Effector CD4-positive, alpha-beta T cell (primary cell): ENCODE data around the gene GALNT16. TPM values are rescaled to one million over a fixed set of nuclear protein-coding genes. Genes with fewer than 3 reads are reported as not detected.
"Not testable (repeated sequence)": the region's sequence is repeated elsewhere in the genome, so short reads cannot be mapped to it uniquely, and the experiment has no call there.

Experiments
- DNase-seq: peaks from one replicate; pipeline ENCODE4 v3.0.0-alpha.2; 2020
- total RNA-seq: gene quantifications from one replicate; lab custom pipeline; 2026; lab: John Stamatoyannopoulos, UW

The GALNT16 gene
- total RNA-seq = not detected

DNA sequence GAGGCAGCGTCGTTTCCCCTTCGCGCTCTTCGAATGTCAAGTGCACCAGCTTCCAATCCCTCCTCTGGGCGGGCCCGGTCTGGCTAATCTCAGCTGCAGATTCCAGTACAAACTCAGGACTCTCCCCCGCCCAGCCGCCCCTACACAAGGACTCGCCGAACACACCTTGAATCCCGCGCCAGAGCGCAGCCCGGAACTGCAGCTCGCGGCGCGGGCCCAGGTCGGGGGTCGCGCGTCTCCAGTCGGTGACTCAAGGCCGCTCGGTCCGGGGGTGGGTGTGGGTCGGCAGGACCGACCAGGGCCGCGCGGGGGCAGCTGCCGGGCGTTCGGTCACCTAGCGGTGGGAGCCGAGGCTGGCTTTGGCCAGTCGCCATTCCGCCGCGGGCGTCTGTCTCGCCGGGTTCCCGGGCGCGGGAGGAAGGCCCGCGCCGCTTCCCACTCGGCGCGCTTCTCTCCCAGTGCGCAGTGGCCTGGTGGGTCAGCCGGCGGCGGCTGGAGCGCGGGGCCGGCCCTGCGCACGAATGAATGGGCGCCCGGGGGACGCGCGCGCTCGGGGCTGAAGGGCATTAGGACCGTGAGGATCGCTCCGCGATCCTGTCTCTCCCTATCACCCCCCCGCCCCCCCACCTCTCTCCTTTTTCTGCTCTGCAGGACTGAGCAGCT lies at the start of gene GALNT16:
Gene GALNT16, plus strand, starts transcription at position 632 of the 663 bp plus-strand sequence. CDS start 133 bp downstream, outside the sequence.
- no peak for DNase-seq

DNA sequence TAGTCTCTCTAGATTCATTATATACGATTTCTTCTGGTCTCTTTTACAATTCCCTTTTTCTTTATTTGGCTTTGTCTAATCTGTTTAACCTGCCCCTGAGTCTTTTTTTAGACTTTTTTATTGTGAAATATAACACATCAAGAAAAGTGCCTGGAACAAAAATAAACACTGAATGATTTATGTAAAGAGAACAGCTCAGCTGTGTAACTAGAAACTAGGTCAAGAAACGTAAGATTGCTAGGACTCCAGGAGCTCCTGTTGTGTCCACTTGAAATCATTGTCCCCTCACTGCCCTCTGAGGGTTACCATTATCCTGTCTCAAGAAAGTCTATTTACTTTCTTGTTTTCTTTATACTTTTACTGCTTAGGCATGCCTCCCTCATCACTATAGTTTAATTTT lies 45.6 kb upstream of the GALNT16 start:
- no peak for DNase-seq

DNA sequence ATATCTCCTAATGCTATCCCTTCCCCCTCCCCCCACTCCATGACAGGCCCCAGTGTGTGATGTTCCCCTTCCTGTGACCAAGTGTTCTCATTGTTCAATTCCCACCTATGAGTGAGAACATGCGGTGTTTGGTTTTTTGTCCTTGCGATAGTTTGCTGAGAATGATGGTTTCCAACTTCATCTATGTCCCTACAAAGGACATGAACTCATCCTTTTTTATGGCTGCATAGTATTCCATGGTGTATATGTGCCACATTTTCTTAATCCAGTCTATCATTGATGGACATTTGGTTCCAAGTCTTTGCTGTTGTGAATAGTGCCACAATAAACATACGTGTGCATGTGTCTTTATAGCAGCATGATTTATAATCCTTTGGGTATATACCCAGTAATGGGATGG lies 42.3 kb upstream of the GALNT16 start:
- DNase-seq = not testable (repeated sequence)

DNA sequence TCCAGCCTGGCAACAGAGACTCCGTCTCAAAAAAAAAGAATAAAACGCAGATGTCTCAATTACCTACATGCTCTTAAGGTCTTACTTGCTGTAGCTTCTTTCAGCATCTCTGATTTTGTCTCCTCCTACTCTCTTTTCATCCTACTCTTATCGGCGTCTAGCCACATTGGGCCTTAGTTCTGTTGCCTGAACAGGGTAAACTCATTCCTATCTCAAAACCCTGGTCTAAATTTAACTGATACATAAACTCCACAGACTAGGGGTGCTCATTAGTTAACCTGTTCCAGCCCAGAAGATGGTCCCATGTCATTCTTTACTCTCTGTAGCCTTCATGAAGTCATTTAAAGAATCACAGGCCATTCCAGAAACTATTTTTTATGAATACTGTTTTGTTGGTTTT lies 35.0 kb upstream of the GALNT16 start:
- DNase-seq = no peak

DNA sequence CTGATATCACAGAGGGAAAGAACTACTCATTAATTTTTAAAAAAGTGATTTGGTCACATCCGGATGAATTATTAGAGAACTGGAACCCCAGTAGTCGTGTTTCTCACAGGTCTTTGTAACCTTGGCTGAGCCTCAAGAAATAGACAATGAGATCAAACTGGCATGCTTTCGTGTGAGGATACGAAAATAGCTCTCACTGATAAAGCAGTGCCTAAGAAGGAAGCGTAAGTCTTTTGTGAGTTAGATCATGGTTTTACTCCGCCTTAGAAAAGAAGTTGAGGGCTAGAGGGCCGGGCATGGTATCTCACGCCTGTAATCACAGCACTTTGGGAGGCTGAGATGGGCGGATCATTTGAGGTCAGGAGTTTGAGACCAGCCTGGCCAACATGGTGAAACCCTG lies 33.8 kb upstream of the GALNT16 start:
- DNase-seq = no peak

DNA sequence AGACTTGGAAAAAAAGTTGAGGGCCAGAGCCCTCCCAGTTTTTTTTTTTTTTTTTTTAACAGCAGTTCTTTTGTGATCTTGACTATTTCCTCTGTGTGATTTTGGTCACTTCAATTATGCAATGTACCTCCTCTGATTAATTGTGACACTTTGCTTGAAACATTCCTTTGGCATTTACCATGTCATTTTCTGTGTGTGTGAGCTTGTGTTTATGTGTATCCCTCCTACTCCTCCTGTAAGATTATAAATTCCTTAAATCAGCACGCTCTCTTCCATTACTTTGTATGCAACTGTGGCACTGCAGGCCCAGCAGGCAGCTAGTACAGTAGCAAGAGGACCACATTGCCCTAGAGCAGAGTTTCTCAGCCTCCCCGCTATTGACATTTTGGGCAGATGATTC lies 33.2 kb upstream of the GALNT16 start:
- DNase-seq = no peak

DNA sequence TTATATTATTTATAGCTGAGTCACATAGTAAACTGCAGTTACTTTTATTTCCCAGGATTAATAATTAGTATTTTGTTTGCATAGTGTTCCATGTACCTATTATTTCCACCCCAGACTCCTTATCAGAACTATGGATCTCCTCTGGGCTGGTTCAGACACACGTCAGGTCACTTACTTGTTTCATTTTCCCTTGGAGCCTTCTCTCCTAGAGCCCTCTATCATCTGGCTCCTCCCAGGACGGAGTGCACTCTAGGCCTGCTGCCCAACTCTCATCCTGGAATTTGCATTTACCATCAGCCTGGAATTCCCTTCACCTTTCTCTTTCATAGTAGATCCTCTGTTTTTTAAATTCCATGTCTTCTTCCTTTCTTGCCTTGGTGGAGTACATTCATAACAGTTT lies 28.5 kb upstream of the GALNT16 start:
- DNase-seq = no peak

DNA sequence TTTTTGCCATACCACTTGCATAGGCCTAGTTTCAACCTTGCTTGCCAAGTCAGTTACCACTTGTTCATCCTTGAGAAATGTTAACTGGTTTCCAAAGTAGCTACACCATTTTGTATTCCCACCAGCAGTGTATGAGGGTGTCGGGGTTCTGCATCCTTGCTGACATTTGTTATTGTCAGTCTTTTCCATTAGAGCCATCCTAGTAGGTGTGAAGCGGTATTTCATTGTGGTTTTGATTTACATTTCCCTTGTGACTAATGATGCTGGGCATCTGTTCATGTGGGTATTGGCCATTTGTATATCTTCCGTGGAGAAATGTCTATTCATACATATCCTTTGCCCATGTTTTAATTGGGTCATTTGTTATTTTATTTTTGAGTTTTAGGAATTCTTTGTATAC lies 27.6 kb upstream of the GALNT16 start:
- DNase-seq = no peak

DNA sequence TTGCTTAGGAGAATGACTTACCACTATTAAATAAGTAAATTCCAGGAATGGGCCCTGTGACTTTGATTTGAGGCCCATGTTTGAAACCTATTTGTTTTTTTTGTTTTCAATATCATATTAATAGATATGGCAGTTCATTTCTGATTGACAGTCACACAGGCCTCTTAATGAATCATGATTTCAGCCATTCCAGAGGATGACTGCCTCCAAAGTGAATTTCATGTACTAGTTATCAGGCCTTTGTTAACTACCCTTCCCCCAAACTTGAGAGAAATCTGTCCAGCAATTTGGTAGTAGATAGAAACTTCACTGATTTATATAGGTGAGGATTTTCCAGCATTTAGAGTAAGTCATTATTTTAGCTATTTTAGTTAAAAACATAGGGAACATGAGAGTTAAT lies 25.9 kb upstream of the GALNT16 start:
- DNase-seq = no peak

DNA sequence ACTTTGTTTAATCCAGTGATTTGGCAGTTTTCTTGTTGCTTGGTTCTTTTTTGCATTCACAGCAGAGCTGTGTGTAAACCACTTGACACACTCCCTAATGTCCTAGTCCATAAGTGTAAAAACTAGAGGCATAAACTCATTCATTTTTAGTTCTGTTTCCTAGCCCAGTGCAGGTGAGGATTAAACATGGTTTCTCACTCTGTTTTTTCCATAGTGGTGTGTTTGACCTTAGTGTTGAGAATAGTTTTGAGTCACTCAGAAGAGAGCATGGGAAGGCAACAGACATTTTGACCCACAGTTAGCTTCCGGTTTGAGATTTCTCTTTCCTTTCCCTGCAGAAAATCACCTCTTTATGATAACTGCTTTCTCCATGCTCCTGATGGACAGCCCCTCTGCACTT lies 24.2 kb upstream of the GALNT16 start:
- DNase-seq = no peak

DNA sequence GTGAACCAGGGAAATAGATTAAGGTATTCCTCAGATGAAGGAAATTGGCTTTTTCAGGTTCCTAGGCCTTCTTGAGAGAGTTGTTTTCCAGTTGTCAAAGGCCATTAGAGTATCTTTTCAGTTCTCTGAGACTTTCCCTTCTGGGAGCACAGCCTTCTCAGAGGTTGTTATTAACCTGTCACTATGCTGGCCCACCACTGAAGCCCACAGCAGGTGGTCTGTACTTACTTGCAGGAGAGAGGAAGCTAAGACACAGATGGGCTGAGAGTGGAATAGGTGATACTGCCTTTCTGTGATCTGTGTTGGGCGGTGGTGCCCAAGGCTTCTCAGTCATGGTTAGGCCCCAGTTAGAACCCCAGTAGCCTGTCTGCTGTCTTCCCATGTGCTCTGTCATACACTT lies 22.8 kb upstream of the GALNT16 start:
- DNase-seq = no peak

DNA sequence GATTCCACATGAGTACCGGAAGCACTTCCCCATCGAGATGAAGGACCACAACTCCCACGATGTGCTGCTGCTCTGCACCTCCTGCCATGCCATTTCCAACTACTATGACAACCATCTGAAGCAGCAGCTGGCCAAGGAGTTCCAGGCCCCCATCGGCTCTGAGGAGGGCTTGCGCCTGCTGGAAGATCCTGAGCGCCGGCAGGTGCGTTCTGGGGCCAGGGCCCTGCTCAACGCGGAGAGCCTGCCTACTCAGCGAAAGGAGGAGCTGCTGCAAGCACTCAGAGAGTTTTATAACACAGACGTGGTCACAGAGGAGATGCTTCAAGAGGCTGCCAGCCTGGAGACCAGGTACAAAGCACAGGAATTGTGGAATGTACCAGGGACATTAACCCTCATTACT lies 22.4 kb upstream of the GALNT16 start:
- no peak for DNase-seq

DNA sequence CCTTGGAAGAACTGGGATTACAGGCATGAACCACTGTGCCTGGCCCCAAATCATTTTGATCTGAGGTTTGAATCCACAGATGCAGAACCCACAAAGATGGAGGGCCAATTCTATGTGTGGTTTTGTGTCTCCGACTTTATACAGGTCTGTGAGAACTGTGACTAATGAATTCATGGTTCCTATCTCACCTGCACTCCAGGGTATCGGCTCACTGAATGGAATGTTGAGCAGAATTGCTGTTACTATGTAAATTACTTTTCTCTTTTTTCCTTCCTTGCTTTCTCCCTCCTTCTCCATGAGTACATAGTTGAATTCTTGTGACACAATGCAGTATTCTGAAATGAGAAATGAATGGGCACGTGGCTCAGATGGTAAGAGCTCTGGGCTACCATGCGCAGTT lies 21.1 kb upstream of the GALNT16 start:
- DNase-seq = no peak

DNA sequence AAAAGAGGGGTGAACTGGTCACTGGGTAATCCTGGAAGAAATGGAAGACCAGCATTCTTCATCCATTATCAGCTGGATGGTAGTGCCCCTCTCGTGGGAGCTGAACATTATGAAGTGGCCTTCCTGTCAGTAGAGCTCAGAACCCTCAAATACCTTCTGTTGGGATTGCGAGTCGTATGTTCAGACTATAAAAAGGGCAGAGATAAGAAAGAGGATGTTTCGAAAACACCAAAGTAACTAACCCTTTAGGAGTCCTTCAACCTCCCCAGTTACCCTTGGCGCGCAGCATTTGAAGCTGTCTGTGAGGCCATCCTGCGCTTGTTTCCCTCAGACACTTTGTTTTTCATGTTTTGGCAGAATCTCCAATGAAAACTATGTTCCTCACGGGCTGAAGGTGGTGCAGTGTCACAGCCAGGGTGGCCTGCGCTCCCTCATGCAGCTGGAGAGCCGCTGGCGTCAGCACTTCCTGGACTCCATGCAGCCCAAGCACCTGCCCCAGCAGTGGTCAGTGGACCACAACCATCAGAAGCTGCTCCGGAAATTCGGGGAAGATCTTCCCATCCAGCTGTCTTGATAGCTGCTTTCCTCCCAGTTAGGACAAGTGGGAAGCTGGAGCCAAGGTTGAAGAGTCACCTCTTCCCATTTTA lies 19.3 kb upstream of the GALNT16 start:
- no peak for DNase-seq

DNA sequence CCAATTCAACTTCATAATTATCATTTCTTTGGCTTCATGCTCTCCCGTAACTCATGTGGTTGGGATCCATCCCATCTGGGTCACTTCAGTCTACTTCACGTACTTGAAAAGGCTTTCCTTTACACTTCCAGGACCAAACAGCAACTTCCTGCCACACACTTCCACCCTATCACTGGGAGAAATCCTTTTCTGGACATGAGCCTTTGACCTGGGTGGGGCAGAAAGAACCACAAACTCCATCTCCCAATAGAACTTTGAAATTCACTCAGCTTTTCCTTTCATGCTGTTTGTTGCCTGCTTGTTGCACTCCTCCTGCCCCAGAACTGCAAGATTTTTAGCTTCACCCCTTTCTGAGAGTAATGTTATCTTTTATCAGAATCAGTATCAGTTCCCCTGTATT lies 18.4 kb upstream of the GALNT16 start:
- no peak for DNase-seq

DNA sequence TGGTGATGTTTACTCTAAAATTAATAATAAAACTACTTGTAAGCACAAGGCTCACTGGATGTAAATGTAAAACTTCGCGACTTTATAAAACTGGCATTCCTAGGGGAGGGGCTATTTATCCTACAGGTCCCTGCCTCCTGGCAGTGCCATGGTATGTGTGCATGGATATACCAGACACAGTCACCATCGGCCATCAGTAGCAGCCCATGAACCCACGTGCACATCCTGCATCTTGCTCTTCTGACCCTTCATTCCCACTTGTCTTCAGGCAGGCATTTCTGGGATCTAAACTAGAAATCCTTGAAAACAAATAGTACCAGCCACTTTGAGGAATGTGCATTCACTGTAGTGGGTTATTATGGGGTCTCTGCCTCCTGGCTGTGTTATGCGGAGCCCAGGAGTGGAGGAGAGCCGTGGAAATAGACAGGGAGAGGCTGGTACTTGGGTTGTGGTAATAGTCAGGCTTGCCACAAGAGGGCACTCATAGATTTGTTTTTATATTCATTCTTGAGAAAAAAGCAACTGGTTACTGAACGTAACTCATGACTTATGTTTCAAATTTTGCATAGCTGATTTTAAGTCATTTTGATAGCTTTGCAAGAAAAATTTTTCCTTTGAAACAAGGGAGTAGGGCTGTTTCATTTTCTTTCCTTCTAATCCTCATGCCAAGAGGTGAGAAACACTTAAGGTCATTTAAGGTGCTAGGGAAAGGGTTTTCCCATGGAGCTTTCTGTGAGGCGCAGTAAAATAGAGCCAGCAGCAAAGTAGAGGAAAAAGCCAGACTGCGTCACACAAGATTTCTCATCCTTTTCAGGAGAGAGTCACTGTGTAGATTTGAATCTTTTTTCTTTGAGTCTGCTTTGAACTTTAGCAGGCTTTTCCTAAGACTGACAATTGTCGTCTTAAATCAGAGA lies 17.4 kb upstream of the GALNT16 start:
- DNase-seq = peak; percentile 19

DNA sequence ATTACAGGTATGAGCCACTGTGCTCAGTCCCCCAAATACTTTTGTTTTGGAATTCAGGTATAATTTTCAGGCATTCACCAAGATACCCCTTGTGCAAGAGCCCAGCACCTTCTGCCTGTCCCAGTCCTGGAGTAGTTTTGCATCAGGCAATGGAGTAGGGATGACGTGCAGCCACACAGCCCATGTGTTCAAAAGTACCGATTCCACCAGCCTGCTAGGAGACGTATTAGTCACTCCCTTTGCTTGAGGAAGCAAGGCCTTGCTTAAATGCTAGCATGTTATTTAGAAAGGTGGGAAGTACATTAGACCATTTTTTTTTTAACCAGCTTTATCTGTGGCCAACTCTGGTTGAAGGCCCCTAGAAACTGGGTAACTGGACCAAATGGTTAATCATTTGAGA lies 15.0 kb upstream of the GALNT16 start:
- DNase-seq = no peak

DNA sequence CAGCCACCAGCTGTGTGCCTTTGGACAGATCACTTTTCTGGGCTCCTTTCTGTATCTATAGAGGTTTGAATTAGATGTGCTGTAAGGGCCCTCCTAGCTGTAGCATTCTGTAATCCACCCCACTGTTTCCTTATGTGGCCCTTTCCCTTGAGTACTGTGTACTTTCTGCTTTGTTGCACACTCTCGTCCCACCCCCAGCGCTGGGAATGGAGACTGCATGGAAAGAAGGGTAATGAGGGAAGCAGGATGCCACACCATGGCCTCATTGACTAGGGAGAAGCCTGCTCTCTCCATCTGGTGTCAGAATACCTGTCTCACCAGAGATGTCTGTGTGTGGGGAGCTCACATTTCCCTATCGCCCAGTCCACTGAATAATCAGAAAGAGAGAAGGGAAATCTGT lies 13.6 kb upstream of the GALNT16 start:
- no peak for DNase-seq

DNA sequence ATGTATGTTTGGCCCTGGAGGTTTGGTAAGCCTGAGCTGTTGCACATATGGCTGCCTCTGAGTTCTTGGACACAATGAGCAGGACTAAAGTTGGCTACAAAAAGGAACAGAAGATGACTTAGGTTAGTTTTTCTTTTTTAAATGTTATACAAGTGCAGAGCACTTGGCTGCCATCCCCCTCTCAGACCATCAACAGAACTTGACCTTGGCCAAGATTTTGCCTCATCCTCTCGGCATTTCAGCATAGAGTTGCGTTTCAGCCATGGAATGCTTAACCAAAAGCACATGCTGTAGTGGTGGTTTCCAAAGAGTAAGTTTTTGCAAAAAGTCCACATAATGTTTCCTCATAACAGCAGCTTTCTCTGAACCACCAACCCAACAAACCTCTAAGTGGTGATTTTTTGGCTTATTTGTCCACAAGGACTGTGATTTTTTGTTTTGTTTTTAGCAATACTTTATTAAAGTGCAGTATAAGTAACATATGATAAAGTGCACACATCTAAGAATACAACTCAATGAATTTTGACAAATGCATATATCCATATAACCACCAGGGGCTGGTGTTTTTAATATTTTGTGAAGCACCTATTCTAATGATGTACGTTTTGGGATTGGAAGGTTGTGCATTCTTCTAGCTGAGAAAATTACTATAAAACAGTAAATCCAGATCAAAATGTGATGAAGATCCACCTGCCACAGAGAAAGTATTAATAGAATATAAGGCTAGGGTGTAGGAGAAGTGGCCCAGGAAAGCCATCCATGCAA lies 12.1 kb upstream of the GALNT16 start:
- DNase-seq = no peak

DNA sequence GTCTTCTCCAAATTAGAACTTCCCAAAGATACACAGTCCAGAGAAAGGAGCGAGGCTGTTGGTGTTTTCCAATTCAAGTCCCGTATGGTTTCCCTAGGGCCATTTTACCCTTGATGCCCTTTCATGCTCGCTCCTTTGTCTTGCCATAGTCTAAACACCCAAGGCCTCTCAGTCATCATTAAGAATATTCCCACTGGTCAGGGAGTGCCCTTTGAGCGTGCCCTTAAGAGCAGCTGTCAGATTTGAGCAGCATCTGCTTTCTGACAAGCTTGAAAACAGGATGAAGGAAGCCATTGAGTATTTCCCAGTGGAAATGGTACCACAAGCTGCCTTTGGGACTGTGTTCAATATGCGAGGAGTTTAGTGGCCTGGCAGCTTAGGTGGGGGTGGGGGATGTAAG lies 10.4 kb upstream of the GALNT16 start:
- DNase-seq = no peak

DNA sequence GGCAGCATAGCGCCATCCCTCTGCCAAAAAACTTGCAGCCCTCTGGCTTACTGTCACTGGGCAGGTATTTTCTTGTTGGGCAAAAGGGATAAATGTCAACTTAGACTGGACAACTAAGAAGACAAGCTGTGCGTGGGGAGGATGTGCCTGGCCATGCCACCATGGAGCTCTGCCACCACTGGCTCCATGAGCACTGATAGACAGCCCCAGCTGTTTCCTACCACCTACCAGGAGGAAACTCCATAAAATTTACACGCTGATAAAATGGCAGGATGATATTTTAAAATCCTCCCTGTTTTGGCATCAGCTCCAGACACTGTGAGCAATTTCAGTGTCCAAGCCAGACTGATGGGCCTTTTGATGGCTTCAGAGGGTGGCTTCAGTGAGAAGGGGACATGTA lies 7.1 kb upstream of the GALNT16 start:
- DNase-seq = no peak

DNA sequence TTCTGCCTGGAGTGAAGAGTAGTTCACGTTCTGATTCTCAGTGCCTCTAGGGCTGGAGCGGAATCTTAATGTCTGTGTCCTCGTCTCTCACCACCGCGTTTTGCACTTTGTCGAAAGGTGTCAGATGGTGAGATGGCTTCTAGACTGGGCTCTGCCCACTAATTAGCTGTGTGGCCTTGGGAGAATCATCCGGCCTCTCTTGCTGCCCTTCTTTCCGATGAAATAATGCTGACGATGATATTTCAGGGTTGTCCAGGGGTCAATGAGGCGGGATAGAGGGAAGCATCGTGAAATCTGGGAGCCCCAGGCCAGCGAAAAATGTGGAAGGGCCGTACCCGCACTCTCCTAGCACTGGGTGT lies 811 bp upstream of the GALNT16 start:
- no peak for DNase-seq

DNA sequence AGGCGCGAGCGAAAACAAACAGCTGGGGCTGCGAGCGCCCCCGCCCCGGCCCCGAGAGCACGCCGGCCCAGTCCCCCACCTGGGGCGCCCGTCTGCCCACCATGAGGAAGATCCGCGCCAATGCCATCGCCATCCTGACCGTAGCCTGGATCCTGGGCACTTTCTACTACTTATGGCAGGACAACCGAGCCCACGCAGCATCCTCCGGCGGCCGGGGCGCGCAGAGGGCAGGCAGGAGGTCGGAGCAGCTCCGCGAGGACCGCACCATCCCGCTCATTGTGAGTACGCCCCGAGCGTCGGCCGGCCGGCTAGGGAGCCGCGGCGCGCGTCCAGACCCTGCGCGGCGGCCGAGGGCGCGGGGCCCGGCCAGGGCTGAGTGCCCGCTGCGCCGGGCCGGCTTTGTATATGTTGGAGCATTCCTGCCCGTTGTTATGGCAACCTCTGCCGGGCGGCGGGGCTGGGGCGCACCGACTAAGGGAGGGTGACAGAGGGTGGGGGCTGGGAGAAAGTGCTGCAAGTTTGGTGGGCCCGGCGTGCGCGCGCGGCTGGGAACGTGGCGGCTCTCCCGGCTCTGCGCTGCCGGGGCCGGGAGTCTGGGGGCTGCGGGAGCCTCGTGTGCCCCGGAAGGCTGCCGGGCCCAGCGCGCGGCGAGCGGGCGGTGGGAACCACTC lies 367 bp downstream of the GALNT16 start:
- DNase-seq = no peak
